Vagina (tissue), 2 donors: ENCODE data around the gene KCNC1.

Experiments
- POLR2A ChIP-seq, 2 donors: fragments of 450-650 bp; IDR thresholded peaks; one replicate each; pipeline ENCODE4 v1.6.1; 2017; ENCODE audit warnings: antibody characterized with exemption in 2 of 2, mild to moderate bottlenecking in 2 of 2, moderate library complexity in 2 of 2
- POLR2AphosphoS5 ChIP-seq, 2 donors: sonication (generic); formaldehyde crosslinking; IDR thresholded peaks; one replicate each; pipeline ENCODE4 v1.9.0; 2017; ENCODE audit warnings: antibody characterized with exemption in 2 of 2, mild to moderate bottlenecking in 2 of 2, low read depth in 1 of 2; ENCODE audit not compliant: insufficient read depth in 1 of 2

- TF ChIP-seq POLR2A (IDR thresholded peaks at IDR 0.05): no peak
- TF ChIP-seq POLR2AphosphoS5 (IDR thresholded peaks at IDR 0.05; ENCODE audit: insufficient read depth in 1 of 2, low read depth in 1 of 2): no peak
Measured at GRCh38 chr11:17741487-17741886, 6.9 kb downstream of the KCNC1 start.
